H9 (cell line): ENCODE results near the gene EPB41L2. TPM values are rescaled to one million over a fixed set of nuclear protein-coding genes. Genes with fewer than 3 reads are reported as not detected.

ENCODE experiments used
- DNase-seq: peaks from one replicate; pipeline ENCODE4 v3.0.0-alpha.2; 2017
- H2AFZ ChIP-seq: one replicate; pipeline ENCODE4 v1.6.1; 2013; ENCODE audit warnings: mild to moderate bottlenecking, low read length, control low read depth, moderate library complexity
- H2AK5ac ChIP-seq: 2 replicates; pipeline ENCODE4 v1.6.1; 2013; ENCODE audit warnings: low read length, control low read depth, mixed read lengths; ENCODE audit not compliant: insufficient read length
- H2BK120ac ChIP-seq: one replicate; pipeline ENCODE4 v1.6.1; 2013; ENCODE audit warnings: low read depth, mild to moderate bottlenecking, low read length, control low read depth, inconsistent platforms; ENCODE audit not compliant: poor library complexity, severe bottlenecking
- H2BK12ac ChIP-seq: 2 replicates; pipeline ENCODE4 v1.6.1; 2013; ENCODE audit warnings: low read length, control low read depth, mixed read lengths, low read depth; ENCODE audit not compliant: insufficient read length
- H2BK15ac ChIP-seq: 2 replicates; pipeline ENCODE4 v1.6.1; 2013; ENCODE audit warnings: low read depth, low read length, control low read depth
- H2BK20ac ChIP-seq: one replicate; pipeline ENCODE4 v1.6.1; 2013; ENCODE audit warnings: low read depth, mild to moderate bottlenecking, low read length, control low read depth, inconsistent platforms; ENCODE audit not compliant: poor library complexity, severe bottlenecking
- H2BK5ac ChIP-seq: 2 replicates; pipeline ENCODE4 v1.6.1; 2013; ENCODE audit warnings: low read length, control low read depth, mixed read lengths; ENCODE audit not compliant: insufficient read length
- H3K14ac ChIP-seq: 2 replicates; pipeline ENCODE4 v1.6.1; 2013; ENCODE audit warnings: low read length, control low read depth; ENCODE audit not compliant: insufficient read depth
- H3K18ac ChIP-seq: 2 replicates; pipeline ENCODE4 v1.6.1; 2013; ENCODE audit warnings: low read depth, mild to moderate bottlenecking, mixed read lengths, low read length, control low read depth; ENCODE audit not compliant: insufficient read length
- H3K23ac ChIP-seq: 2 replicates; pipeline ENCODE4 v1.6.1; 2013; ENCODE audit warnings: low read length, control low read depth, mixed read lengths, low read depth; ENCODE audit not compliant: insufficient read length
- H3K23me2 ChIP-seq: 2 replicates; pipeline ENCODE4 v1.6.1; 2013; ENCODE audit warnings: low read depth, mild to moderate bottlenecking, mixed read lengths, low read length, control low read depth; ENCODE audit not compliant: insufficient read length, poor library complexity, severe bottlenecking
- H3K27ac ChIP-seq: 2 replicates; pipeline ENCODE4 v1.5.1; 2013; ENCODE audit warnings: low read length, control low read depth, mixed read lengths, low read depth; ENCODE audit not compliant: insufficient read length
- H3K27me3 ChIP-seq: 2 replicates; pipeline ENCODE4 v1.6.1; 2013; ENCODE audit warnings: low read length, control low read depth, inconsistent platforms; ENCODE audit not compliant: insufficient read depth
- H3K4ac ChIP-seq: 2 replicates; pipeline ENCODE4 v1.6.1; 2013; ENCODE audit warnings: low read depth, mild to moderate bottlenecking, control low read depth, inconsistent platforms, low read length, moderate library complexity
- H3K4me1 ChIP-seq: 2 replicates; pipeline ENCODE4 v1.6.1; 2013; ENCODE audit warnings: low read length, control low read depth, inconsistent platforms; ENCODE audit not compliant: insufficient read depth
- H3K4me2 ChIP-seq: 2 replicates; pipeline ENCODE4 v1.6.1; 2013; ENCODE audit warnings: low read length, control low read depth, mixed read lengths; ENCODE audit not compliant: insufficient read length, insufficient read depth
- H3K56ac ChIP-seq: 2 replicates; pipeline ENCODE4 v1.6.1; 2013; ENCODE audit warnings: low read depth, mild to moderate bottlenecking, mixed read lengths, low read length, control low read depth; ENCODE audit not compliant: insufficient read length
- H3K79me1 ChIP-seq: 2 replicates; pipeline ENCODE4 v1.6.1; 2013; ENCODE audit warnings: low read depth, mild to moderate bottlenecking, moderate library complexity, low read length, control low read depth, inconsistent platforms; ENCODE audit not compliant: insufficient read depth, poor library complexity, severe bottlenecking
- H3K79me2 ChIP-seq: 2 replicates; pipeline ENCODE4 v1.6.1; 2013; ENCODE audit warnings: low read length, control low read depth, inconsistent platforms; ENCODE audit not compliant: insufficient read depth
- H3K9ac ChIP-seq: 2 replicates; pipeline ENCODE4 v1.6.1; 2013; ENCODE audit warnings: low read length, control low read depth, mixed read lengths; ENCODE audit not compliant: insufficient read length; ENCODE audit errors: extremely low read depth
- H3K9me3 ChIP-seq: one replicate; pipeline ENCODE4 v1.6.1; 2013; ENCODE audit warnings: low read depth, low read length, inconsistent platforms; ENCODE audit not compliant: control insufficient read depth
- H3T11ph ChIP-seq: one replicate; pipeline ENCODE4 v1.6.1; 2013; ENCODE audit warnings: mild to moderate bottlenecking, low read length, control low read depth, inconsistent platforms
- H4K20me1 ChIP-seq: one replicate; pipeline ENCODE4 v1.6.1; 2013; ENCODE audit not compliant: control insufficient read depth, insufficient read length, insufficient read depth
- H4K5ac ChIP-seq: 2 replicates; pipeline ENCODE4 v1.6.1; 2013; ENCODE audit warnings: low read depth, mild to moderate bottlenecking, mixed read lengths, low read length, control low read depth; ENCODE audit not compliant: insufficient read length
- H4K8ac ChIP-seq: replicated peaks from 2 replicates; pipeline ENCODE4 v1.6.1; 2013; ENCODE audit warnings: low read length, control low read depth, mixed read lengths, low read depth; ENCODE audit not compliant: insufficient read length
- H4K91ac ChIP-seq: 2 replicates; pipeline ENCODE4 v1.6.1; 2013; ENCODE audit warnings: low read depth, mild to moderate bottlenecking, moderate library complexity, mixed read lengths, low read length, control low read depth; ENCODE audit not compliant: insufficient read length
- H3K27ac Mint-ChIP-seq, 3 experiments: 2 replicates in 2 of 3; 3 replicates in 1 of 3; pipeline ENCODE4 v1.8.0; 2020 to 2021; ENCODE audit warnings: mixed read lengths in 3 of 3, mild to moderate bottlenecking in 1 of 3, moderate library complexity in 1 of 3
- H3K27me3 Mint-ChIP-seq: 2 replicates; pipeline ENCODE4 v1.8.0; 2021; ENCODE audit warnings: low read depth, mild to moderate bottlenecking, moderate library complexity, mixed read lengths
- H3K36me3 Mint-ChIP-seq, 3 experiments: 2 replicates in 2 of 3; 3 replicates in 1 of 3; pipeline ENCODE4 v1.8.0; 2020 to 2021; ENCODE audit warnings: low read depth in 3 of 3, mixed read lengths in 3 of 3; ENCODE audit not compliant: insufficient read depth in 1 of 3
- H3K4me1 Mint-ChIP-seq, 2 experiments: 2 replicates each; pipeline ENCODE4 v1.8.0; 2020; ENCODE audit warnings: mixed read lengths in 2 of 2
- H3K4me3 Mint-ChIP-seq, 2 experiments: 2 replicates in 1 of 2; 3 replicates in 1 of 2; pipeline ENCODE4 v1.8.0; 2020 to 2021; ENCODE audit warnings: mild to moderate bottlenecking in 2 of 2, mixed read lengths in 2 of 2, moderate library complexity in 1 of 2
- H3K9me3 Mint-ChIP-seq, 2 experiments: 2 replicates in 1 of 2; 3 replicates in 1 of 2; pipeline ENCODE4 v1.8.0; 2020; ENCODE audit warnings: mild to moderate bottlenecking in 2 of 2, mixed read lengths in 2 of 2, moderate library complexity in 1 of 2
- CTCF ChIP-seq: fragments of 200-600 bp; sonication (generic); conservative IDR thresholded peaks from 3 replicates; pipeline ENCODE4 v1.8.0; 2021; ENCODE audit warnings: antibody characterized with exemption, mild to moderate bottlenecking
- WGBS: extraction: QIAGEN DNeasy Blood & Tissue Kit; methylation state at CpG from one replicate; pipeline ENCODE4 v1.1.7; 2013; ENCODE audit warnings: missing lambda C conversion rate, low lambda C conversion rate, mixed read lengths; ENCODE audit not compliant: insufficient read length; ENCODE audit errors: extremely low coverage; 5-methylcytosine and 5-hydroxymethylcytosine counted together
- total RNA-seq: library from RNA; stranded (reverse); gene quantifications from 2 replicates; pipeline ENCODE4 v1.2.1, GENCODE V29; 2021

The EPB41L2 gene
- total RNA-seq, 1 experiment from 2014 or later: 90.2 TPM

GRCh38 chr6:131035582-131035981 is 27.5 kb downstream of the EPB41L2 start:
- no peaks in the 10 kb centered on the region for H3K9me3 ChIP-seq
- H3K9ac ChIP-seq: no peak overlapping the region
- no peaks in the 10 kb centered on the region for H3K9me3 Mint-ChIP-seq
- H4K8ac ChIP-seq: no peak overlapping the region
- no peak overlapping the region for H2BK120ac ChIP-seq
- no peaks in the 10 kb centered on the region; the same call in 1 of the 2 replicates for H3K79me2 ChIP-seq
- WGBS: no CpG with 5 or more reads among the region's 1 CpG
- no peak overlapping the region for H2AFZ ChIP-seq
- H4K20me1 ChIP-seq: no peaks in the 10 kb centered on the region
- H3K14ac ChIP-seq: no peak overlapping the region
- H3K23ac ChIP-seq: no peak overlapping the region
- H2BK20ac ChIP-seq: no peak overlapping the region
- no peaks in the 10 kb centered on the region for H3K4me1 ChIP-seq
- H3K27ac Mint-ChIP-seq: no peak overlapping the region
- no peak overlapping the region for H2BK12ac ChIP-seq
- no peaks in the 10 kb centered on the region for H3K27me3 ChIP-seq
- peaks cover 5% of the 10 kb centered on the region for H3K79me1 ChIP-seq
- no peak overlapping the region for H4K91ac ChIP-seq
- no peak overlapping the region for H3T11ph ChIP-seq
- H2AK5ac ChIP-seq: no peak overlapping the region
- H3K56ac ChIP-seq: no peak overlapping the region
- H3K27me3 Mint-ChIP-seq: no peaks in the 10 kb centered on the region
- no peak overlapping the region for H3K27ac ChIP-seq
- H3K4me1 Mint-ChIP-seq: peaks cover 0 to 3% of the 10 kb centered on the region in 2 experiments; a peak in 2 of 4 replicates
- TF ChIP-seq CTCF: no peak
- no peaks in the 10 kb centered on the region for H3K36me3 Mint-ChIP-seq
- no peak overlapping the region for H4K5ac ChIP-seq
- H3K4me2 ChIP-seq: no peak overlapping the region
- H3K4me3 Mint-ChIP-seq: no peak overlapping the region
- no peak overlapping the region for H3K4ac ChIP-seq
- no peaks in the 10 kb centered on the region for H3K23me2 ChIP-seq
- H2BK5ac ChIP-seq: no peak overlapping the region
- no peak overlapping the region for H3K18ac ChIP-seq
- H2BK15ac ChIP-seq: no peak overlapping the region
- DNase-seq: no peak
